SK-N-SH (cell line): Measurements from ENCODE around the gene FDX2. TPM values are rescaled to one million over a fixed set of nuclear protein-coding genes. Genes with fewer than 3 reads are reported as not detected.

Experiments used
- CTCF ChIA-PET: fragments of 300-600, 350-600 bp; formaldehyde crosslinking; extraction: SDS; loops from one replicate; lab custom pipeline; 2021; lab: Yijun Ruan, JAX
- POLR2A ChIA-PET: fragments of 350-600 bp; sonication (Branson Sonifier 250); formaldehyde crosslinking; extraction: SDS; loops from one replicate; lab custom pipeline; 2020; ENCODE audit warnings: antibody characterized with exemption, inconsistent platforms; lab: Yijun Ruan, JAX
- DNase-seq: peaks from one replicate; pipeline ENCODE4 v3.0.0; 2012
- H2AFZ ChIP-seq: fragments of 200-600 bp; sonication (generic); 2 replicates; pipeline ENCODE4 v1.8.1; 2016; ENCODE audit warnings: antibody characterized with exemption, mild to moderate bottlenecking, low read depth
- H3F3A ChIP-seq: fragments of 200-600 bp; sonication (generic); replicated peaks from 2 replicates; pipeline ENCODE3; 2016; ENCODE audit warnings: antibody characterized with exemption, mild to moderate bottlenecking; ENCODE audit not compliant: insufficient read depth
- H3K27ac ChIP-seq, 2 experiments: fragments of 200-500 bp in 1 of 2; fragments of 200-600 bp in 1 of 2; sonication (Bioruptor generic) in 1 of 2; sonication (generic), shearing (Covaris generic) in 1 of 2; 2 replicates each; pipeline versions ENCODE4 v1.5.1 to v1.6.1; 2014 to 2016; ENCODE audit warnings: low read depth in 2 of 2, inconsistent platforms in 1 of 2, low read length in 1 of 2, mild to moderate bottlenecking in 1 of 2, mixed read lengths in 1 of 2
- H3K27me3 ChIP-seq: fragments of 200-600 bp; sonication (generic), shearing (Covaris generic); 2 replicates; pipeline ENCODE4 v1.6.1; 2016; ENCODE audit warnings: mixed run types; ENCODE audit not compliant: insufficient read depth
- H3K36me3 ChIP-seq, 2 experiments: fragments of 200-500 bp in 1 of 2; fragments of 200-600 bp in 1 of 2; sonication (Bioruptor generic) in 1 of 2; sonication (generic) in 1 of 2; replicated peaks in 1 of 2; 2 replicates each; pipeline versions ENCODE3 to v1.5.1; 2014 to 2016; ENCODE audit warnings: low read length in 1 of 2, mild to moderate bottlenecking in 1 of 2; ENCODE audit not compliant: insufficient read depth in 2 of 2, control insufficient read depth in 1 of 2
- H3K4me1 ChIP-seq, 2 experiments: fragments of 200-500 bp in 1 of 2; fragments of 200-600 bp in 1 of 2; sonication (Bioruptor generic) in 1 of 2; sonication (generic), shearing (Covaris generic) in 1 of 2; 2 replicates each; pipeline versions ENCODE4 v1.5.1 to v1.6.1; 2014 to 2016; ENCODE audit warnings: low read depth in 1 of 2, low read length in 1 of 2, mixed run types in 1 of 2; ENCODE audit not compliant: insufficient read depth in 2 of 2, control insufficient read depth in 1 of 2
- H3K4me2 ChIP-seq: fragments of 200-600 bp; sonication (generic), shearing (Covaris generic); 2 replicates; pipeline ENCODE4 v1.6.1; 2017; ENCODE audit warnings: mixed run types
- H3K4me3 ChIP-seq, 2 experiments: fragments of 200-500 bp in 1 of 2; fragments of 200-600 bp in 1 of 2; sonication (Bioruptor generic) in 1 of 2; sonication (generic), shearing (Covaris generic) in 1 of 2; 2 replicates each; pipeline versions ENCODE4 v1.5.1 to v1.8.1; 2014 to 2016; ENCODE audit warnings: low read depth in 2 of 2, inconsistent platforms in 1 of 2, low read length in 1 of 2, mild to moderate bottlenecking in 1 of 2, mixed read lengths in 1 of 2, moderate library complexity in 1 of 2
- H3K79me2 ChIP-seq: fragments of 200-600 bp; sonication (generic); 2 replicates; pipeline ENCODE4 v1.8.1; 2017; ENCODE audit warnings: mild to moderate bottlenecking; ENCODE audit not compliant: insufficient read depth
- H3K9ac ChIP-seq: fragments of 200-600 bp; sonication (generic); 2 replicates; pipeline ENCODE4 v1.6.1; 2017; ENCODE audit warnings: mixed run types
- H3K9me2 ChIP-seq: fragments of 200-600 bp; sonication (generic); 2 replicates; pipeline ENCODE4 v1.6.1; 2017; ENCODE audit warnings: mixed run types
- H3K9me3 ChIP-seq: fragments of 200-600 bp; sonication (generic); 2 replicates; pipeline ENCODE4 v1.6.1; 2017; ENCODE audit warnings: mixed run types, mild to moderate bottlenecking, moderate library complexity
- H4K20me1 ChIP-seq: fragments of 200-600 bp; sonication (generic); 2 replicates; pipeline ENCODE4 v1.6.1; 2017; ENCODE audit warnings: mild to moderate bottlenecking, mixed run types; ENCODE audit not compliant: insufficient read depth
- CHD2 ChIP-seq: fragments of 150-350 bp; IDR thresholded peaks from 2 replicates; pipeline ENCODE4 v1.6.1; 2018; ENCODE audit warnings: low read length; ENCODE audit not compliant: partially characterized antibody
- ELF1 ChIP-seq: IDR thresholded peaks from 2 replicates; pipeline ENCODE4 v1.4.0; 2012
- EZH2phosphoT487 ChIP-seq: fragments of 200-600 bp; sonication (generic); IDR thresholded peaks from 2 replicates; pipeline ENCODE4 v1.6.1; 2017; ENCODE audit warnings: low read depth, mixed run types, mild to moderate bottlenecking, antibody characterized with exemption, moderate library complexity, borderline replicate concordance
- FOXM1 ChIP-seq: IDR thresholded peaks from 2 replicates; pipeline ENCODE4 v1.4.0; 2012; ENCODE audit warnings: low read depth, mild to moderate bottlenecking
- GABPA ChIP-seq: IDR thresholded peaks from 2 replicates; pipeline ENCODE4 v1.4.0; 2012; ENCODE audit warnings: low read depth, mild to moderate bottlenecking
- GATA2 ChIP-seq: sonication (generic); formaldehyde crosslinking; IDR thresholded peaks from 2 replicates; pipeline ENCODE4 v1.5.0; 2020; ENCODE audit warnings: mild to moderate bottlenecking, missing genetic modification reagents
- IRF3 ChIP-seq: fragments of 150-350 bp; IDR thresholded peaks from 2 replicates; pipeline ENCODE4 v1.6.1; 2016; ENCODE audit warnings: mild to moderate bottlenecking, low read depth, low read length
- JUND ChIP-seq: IDR thresholded peaks from 2 replicates; pipeline ENCODE4 v1.4.0; 2012
- MAX ChIP-seq: IDR thresholded peaks from 2 replicates; pipeline ENCODE4 v1.4.0; 2012; ENCODE audit warnings: low read depth
- MXI1 ChIP-seq: IDR thresholded peaks from 2 replicates; pipeline ENCODE4 v1.6.1; 2012; ENCODE audit warnings: mild to moderate bottlenecking, low read depth, low read length, improper control_type of control experiment
- NRF1 ChIP-seq: IDR thresholded peaks from 2 replicates; pipeline ENCODE4 v1.6.1; 2012; ENCODE audit warnings: low read depth, mild to moderate bottlenecking, low read length
- POLR2AphosphoS5 ChIP-seq: IDR thresholded peaks from 2 replicates; pipeline ENCODE4 v1.6.1; 2012; ENCODE audit warnings: low read depth, low read length
- RCOR1 ChIP-seq: fragments of 150-350 bp; IDR thresholded peaks from 2 replicates; pipeline ENCODE4 v1.6.1; 2017; ENCODE audit warnings: antibody characterized with exemption, low read length
- REST ChIP-seq: IDR thresholded peaks from 2 replicates; pipeline ENCODE4 v1.6.1; 2012; ENCODE audit warnings: mild to moderate bottlenecking, low read depth, low read length, moderate library complexity
- RXRA ChIP-seq: IDR thresholded peaks from 2 replicates; pipeline ENCODE4 v1.4.0; 2012; ENCODE audit warnings: low read depth, mild to moderate bottlenecking, borderline replicate concordance
- SIN3A ChIP-seq: IDR thresholded peaks from 2 replicates; pipeline ENCODE4 v1.6.1; 2012; ENCODE audit warnings: low read depth, mild to moderate bottlenecking, low read length, moderate library complexity, borderline replicate concordance
- TAF1 ChIP-seq: IDR thresholded peaks from 2 replicates; pipeline ENCODE4 v1.6.1; 2012; ENCODE audit warnings: low read depth, mild to moderate bottlenecking, low read length, moderate library complexity, borderline replicate concordance
- TCF12 ChIP-seq: IDR thresholded peaks from 2 replicates; pipeline ENCODE4 v1.4.0; 2012
- TEAD4 ChIP-seq: IDR thresholded peaks from 2 replicates; pipeline ENCODE4 v1.4.0; 2012; ENCODE audit warnings: mild to moderate bottlenecking, borderline replicate concordance; ENCODE audit not compliant: insufficient read depth
- USF1 ChIP-seq: IDR thresholded peaks from 2 replicates; pipeline ENCODE4 v1.4.0; 2012; ENCODE audit warnings: low read depth, borderline replicate concordance
- USF2 ChIP-seq: fragments of 150-350 bp; IDR thresholded peaks from 2 replicates; pipeline ENCODE4 v1.6.1; 2017; ENCODE audit warnings: antibody characterized with exemption, low read length, low read depth, borderline replicate concordance
- YY1 ChIP-seq: IDR thresholded peaks from 2 replicates; pipeline ENCODE4 v1.4.0; 2012; ENCODE audit warnings: low read depth, mild to moderate bottlenecking
- WGBS: methylation state at CpG from one replicate; pipeline ENCODE4 v1.1.6; 2017; ENCODE audit warnings: low lambda C conversion rate; 5-methylcytosine and 5-hydroxymethylcytosine counted together
- polyA plus RNA-seq, 3 experiments: library from polyadenylated mRNA; depleted of rRNA; stranded (reverse); fragments of >200 nt; gene quantifications; 2 replicates each; pipeline ENCODE4 v1.2.3, GENCODE V29; 2012

The FDX2 gene
- polyA plus RNA-seq, 1 of the 3 experiments (the other 2 are of a cell fraction) = 45.8 TPM

GRCh38 chr19:10332965-10333757 lies 17.3 kb upstream of the FDX2 start, which contains the start of gene RAVER1:
Gene RAVER1, minus strand, starts transcription at chr19:10333529. Its CDS starts 22 bp downstream, at chr19:10333507.
- Histone ChIP-seq H4K20me1 (peaks cover 27% of the 10 kb centered on the region), H3K79me2 (peaks cover 52% of the 10 kb centered on the region), H2AFZ (peak within 1 kb of the TSS; percentile 91), H3K4me1 (peaks cover 0 to 22% of the 10 kb centered on the region in 2 experiments; a peak in 1 of 4 replicates), H3K27ac (peak within 1 kb of the TSS; percentile 93 to 97), H3K9me3 (no peaks in the 10 kb centered on the region), H3K4me3 (peak within 1 kb of the TSS; percentile 81 to 95), H3K9ac (peak within 1 kb of the TSS; percentile 97), H3F3A (no peaks in the 10 kb centered on the region), H3K36me3 (peaks cover 16 to 19% of the 10 kb centered on the region in 2 experiments), H3K9me2 (no peaks in the 10 kb centered on the region), H3K4me2 (peak within 1 kb of the TSS; percentile 97), H3K27me3 (no peaks in the 10 kb centered on the region)
- CTCF ChIA-PET = interaction anchor here (0.7 to 3.3 kb wide), 6 partner anchors 10 to 63 kb away, joined by 3 to 18 read pairs (median 3); partner anchors contain the start of genes FDX2 and ICAM1
- 1% methylated on average over 42 of the region's 82 CpGs for WGBS
- TF ChIP-seq YY1 (peak; percentile 96), USF1 (0 out of 2 replicates have a peak, but pooled peaks have one; percentile 30), SIN3A (no peak), REST (no peak; the same call in 1 of the 2 replicates), FOXM1 (no peak), TEAD4 (no peak), MXI1 (peak; percentile 52), TAF1 (peak; percentile 92), JUND (no peak; the same call in 1 of the 2 replicates), POLR2AphosphoS5 (peak; percentile 92), TCF12 (no peak), RCOR1 (no peak), EZH2phosphoT487 (no peak), USF2 (no peak), CHD2 (no peak), ELF1 (peak; percentile 57), GATA2 (CRISPR knock-in tag) (0 out of 2 replicates have a peak, but pooled peaks have one; percentile 27), IRF3 (no peak), GABPA (peak; percentile 42; the same call in 1 of the 2 replicates), NRF1 (peak; percentile 89), RXRA (no peak), MAX (peak; percentile 71)
- POLR2A ChIA-PET = interaction anchor here (0.8 to 1.9 kb wide), 6 partner anchors 10 to 70 kb away, joined by 3 to 15 read pairs (median 4); partner anchors contain the start of genes CDC37 and TYK2
- peak; percentile 99 for DNase-seq
